Measurements from ENCODE around the gene MTRR. TPM values are rescaled to one million over a fixed set of nuclear protein-coding genes. Genes with fewer than 3 reads are reported as not detected.
A peak's percentile ranks its signal among the peaks of the same experiment; 100 is the strongest.

Gene MTRR
- total and polyA plus RNA-seq, 9 donors: 21.8 to 65.9 (median 42.5) TPM

GRCh38 chr5:7927466-7928375, 58.8 kb downstream of the MTRR start:
- WGBS, 3 donors: 47 to 55% (median 52%) methylated on average over 26 of the region's 26 CpGs
- Histone ChIP-seq H3K36me3 (no peaks in the 10 kb centered on the region), H3K27me3 (no peaks in the 10 kb centered on the region), H3K27ac (no peak overlapping the region), H3K4me1 (ENCODE audit: insufficient read depth) (no peaks in the 10 kb centered on the region), H3K9me3 (no peaks in the 10 kb centered on the region), H3K4me3 (no peak overlapping the region)
- peak; percentile 20 to 67 (median 62) for DNase-seq
- intact Hi-C loops (cut with DNase I): no loop called here
- TF ChIP-seq CTCF (IDR thresholded peaks at IDR 0.05) (peak; percentile 52 to 64 (median 59)), EP300 (IDR thresholded peaks at IDR 0.05) (no peak), POLR2A (IDR thresholded peaks at IDR 0.05) (no peak)

GRCh38 chr5:7930011-7930410, 61.1 kb downstream of the MTRR start:
- TF ChIP-seq EP300 (IDR thresholded peaks at IDR 0.05) (no peak), POLR2A (IDR thresholded peaks at IDR 0.05) (no peak), CTCF (IDR thresholded peaks at IDR 0.05) (no peak)
- 82 to 87% (median 85%) methylated on average over 5 of the region's 5 CpGs for WGBS, 3 donors

GRCh38 chr5:7941692-7942091, 72.7 kb downstream of the MTRR start:
- Histone ChIP-seq H3K9me3 (no peaks in the 10 kb centered on the region), H3K4me3 (no peak overlapping the region), H3K36me3 (no peaks in the 10 kb centered on the region), H3K27ac (no peak overlapping the region), H3K4me1 (ENCODE audit: insufficient read depth) (no peaks in the 10 kb centered on the region), H3K27me3 (no peaks in the 10 kb centered on the region)
- no peak for DNase-seq
- WGBS, 3 donors: 91 to 97% (median 91%) methylated on average over 3 of the region's 3 CpGs
- intact Hi-C loops (cut with DNase I): no loop called here
- TF ChIP-seq CTCF (IDR thresholded peaks at IDR 0.05) (no peak), EP300 (IDR thresholded peaks at IDR 0.05) (no peak), POLR2A (IDR thresholded peaks at IDR 0.05) (no peak)

More at GRCh38 chr5:7930011-7930410, 61.1 kb downstream of the MTRR start:
- Histone ChIP-seq H3K27me3 (no peaks in the 10 kb centered on the region), H3K9me3 (no peaks in the 10 kb centered on the region), H3K36me3 (no peaks in the 10 kb centered on the region), H3K4me3 (no peak overlapping the region), H3K4me1 (ENCODE audit: insufficient read depth) (no peaks in the 10 kb centered on the region), H3K27ac (no peak overlapping the region)
- intact Hi-C loops (cut with DNase I): no loop called here
- no peak for DNase-seq

- 90 to 96% (median 92%) methylated on average over 4 of the region's 4 CpGs for WGBS, 3 donors
Observed at GRCh38 chr5:7947301-7947700, 78.4 kb downstream of the MTRR start.

More at GRCh38 chr5:7947301-7947700, 78.4 kb downstream of the MTRR start:
- H3K4me3 ChIP-seq: no peak overlapping the region
- H3K4me1 ChIP-seq (ENCODE audit: insufficient read depth): no peaks in the 10 kb centered on the region
- H3K27ac ChIP-seq: no peak overlapping the region
- DNase-seq: no peak
- no peaks in the 10 kb centered on the region for H3K27me3 ChIP-seq
- H3K9me3 ChIP-seq: no peaks in the 10 kb centered on the region
- TF ChIP-seq POLR2A (IDR thresholded peaks at IDR 0.05) (no peak), EP300 (IDR thresholded peaks at IDR 0.05) (no peak), CTCF (IDR thresholded peaks at IDR 0.05) (no peak)
- H3K36me3 ChIP-seq: no peaks in the 10 kb centered on the region
- intact Hi-C loops (cut with DNase I): no loop called here

Other genes starting within 250 kb of the MTRR start
- gene CFAP90, start 18.0 kb upstream of the MTRR start, total RNA-seq: 10 to 100 TPM in 1 of 7 donors, 1 to 10 TPM in 3, under 1 TPM in 3; 0.66 to 41.2 (median 1.2) TPM
- gene CFAP90, start 18.0 kb upstream of the MTRR start, polyA plus RNA-seq: 1 to 10 TPM in 1 of 2 donors, under 1 TPM in 1; 0.67 to 1.0 TPM
- gene FASTKD3, start 117 bp upstream of the MTRR start, total RNA-seq: 10 to 100 TPM in 1 of 7 donors, 1 to 10 TPM in 6; 4.9 to 10.8 (median 7.2) TPM
- 10 to 100 TPM in 1 of 2 donors, 1 to 10 TPM in 1; 9.3 to 11.6 TPM for gene FASTKD3, start 117 bp upstream of the MTRR start, polyA plus RNA-seq

All from ovary (tissue), 9 donors.